GM08714 (cell line): ENCODE measurements around the gene PRKG2.

Experiments
- H3K4me3 ChIP-seq: fragments of 200-500 bp; sonication (Bioruptor generic); 2 replicates; pipeline ENCODE4 v1.5.1; 2014; ENCODE audit warnings: mild to moderate bottlenecking, low read length, inconsistent platforms
- ZNF274 ChIP-seq: IDR thresholded peaks from 2 replicates; pipeline ENCODE4 v1.6.1; 2012; ENCODE audit warnings: mild to moderate bottlenecking, low read depth, low read length

PRKG2 gene

GRCh38 chr4:81152839-81153713 is 61.9 kb downstream of the PRKG2 start:
- TF ChIP-seq ZNF274 = no peak
- peak overlapping the region; percentile 71; the same call in 1 of the 2 replicates for H3K4me3 ChIP-seq

GRCh38 chr4:81149976-81150375 is 65.0 kb downstream of the PRKG2 start:
- TF ChIP-seq ZNF274 = no peak
- no peak overlapping the region for H3K4me3 ChIP-seq

GRCh38 chr4:81148576-81148975 is 66.4 kb downstream of the PRKG2 start:
- no peak for TF ChIP-seq ZNF274

GRCh38 chr4:81146466-81146865 is 68.6 kb downstream of the PRKG2 start:
- H3K4me3 ChIP-seq = no peak overlapping the region
- no peak for TF ChIP-seq ZNF274

More at GRCh38 chr4:81148576-81148975, 66.4 kb downstream of the PRKG2 start:
- no peak overlapping the region for H3K4me3 ChIP-seq

- TF ChIP-seq ZNF274 = no peak
- H3K4me3 ChIP-seq = no peak overlapping the region
These were observed 71.8 kb downstream of the PRKG2 start for GRCh38 chr4:81143183-81143582.

- no peak overlapping the region for H3K4me3 ChIP-seq
- TF ChIP-seq ZNF274 = no peak
These were observed 72.3 kb downstream of the PRKG2 start for GRCh38 chr4:81142744-81143143.

GRCh38 chr4:81137894-81138293 is 77.1 kb downstream of the PRKG2 start:
- H3K4me3 ChIP-seq = no peak overlapping the region
- no peak for TF ChIP-seq ZNF274

- no peak overlapping the region for H3K4me3 ChIP-seq
- no peak for TF ChIP-seq ZNF274
These were observed 77.6 kb downstream of the PRKG2 start for GRCh38 chr4:81137446-81137845.

- no peak for TF ChIP-seq ZNF274
- H3K4me3 ChIP-seq = no peak overlapping the region
These were observed 78.7 kb downstream of the PRKG2 start for GRCh38 chr4:81136161-81136905.

GRCh38 chr4:81135501-81135900 is 79.5 kb downstream of the PRKG2 start:
- no peak for TF ChIP-seq ZNF274
- no peak overlapping the region for H3K4me3 ChIP-seq

- no peak overlapping the region for H3K4me3 ChIP-seq
- TF ChIP-seq ZNF274 = no peak
These were observed 83.5 kb downstream of the PRKG2 start for GRCh38 chr4:81131563-81131962.

GRCh38 chr4:81131066-81131465 is 84.0 kb downstream of the PRKG2 start:
- TF ChIP-seq ZNF274 = no peak
- no peak overlapping the region for H3K4me3 ChIP-seq

GRCh38 chr4:81130569-81130968 is 84.5 kb downstream of the PRKG2 start:
- no peak for TF ChIP-seq ZNF274
- no peak overlapping the region for H3K4me3 ChIP-seq

GRCh38 chr4:81120055-81120454 is 95.0 kb downstream of the PRKG2 start:
- H3K4me3 ChIP-seq = no peak overlapping the region
- TF ChIP-seq ZNF274 = no peak

GRCh38 chr4:81118086-81118485 is 96.9 kb downstream of the PRKG2 start:
- H3K4me3 ChIP-seq = no peak overlapping the region
- no peak for TF ChIP-seq ZNF274
